ENCODE measurements around the gene EXOC4.

The EXOC4 gene

DNA sequence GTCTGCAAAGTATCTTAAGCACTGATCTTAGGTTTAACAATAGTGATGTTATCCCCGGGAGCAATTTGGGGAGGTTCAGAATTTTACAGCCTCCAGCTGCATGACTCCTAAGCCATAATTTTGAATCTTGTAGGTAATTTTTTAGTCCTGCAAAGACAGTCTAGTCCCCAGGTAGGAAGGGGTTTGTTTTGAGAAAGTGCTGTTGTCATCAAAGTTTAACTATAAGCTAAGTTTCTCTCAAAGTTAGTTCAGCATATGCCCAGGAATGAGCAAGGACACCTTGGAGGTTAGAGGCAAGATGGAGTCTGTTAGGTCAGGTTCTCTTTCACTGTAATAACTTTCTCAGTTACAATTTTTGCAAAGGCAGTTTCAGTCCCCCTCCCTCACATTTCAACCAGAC is 795.3 kb downstream of the EXOC4 start:
- no peak overlapping the region for H3K4me3 ChIP-seq (ENCODE audit: low read length)
- H2BK120ac ChIP-seq (ENCODE audit: low read depth, low read length), result no peak overlapping the region
- H3K27ac ChIP-seq (ENCODE audit: low read depth, low read length), result no peak overlapping the region
- no peak overlapping the region for H3K9ac ChIP-seq (ENCODE audit: low read length)
- no peaks in the 10 kb centered on the region for H3K79me2 ChIP-seq (ENCODE audit: control insufficient read depth, insufficient read depth, low read length)
- no peaks in the 10 kb centered on the region for H3K79me1 ChIP-seq (ENCODE audit: low read length)
- H3K18ac ChIP-seq (ENCODE audit: low read length), result no peak overlapping the region
- no peak overlapping the region for H2BK5ac ChIP-seq (ENCODE audit: low read length)
- no peak for DNase-seq
- no peak overlapping the region for H2AK5ac ChIP-seq (ENCODE audit: low read length)
- H2BK15ac ChIP-seq (replicated peaks; ENCODE audit: low read depth), result no peak overlapping the region
- H3K56ac ChIP-seq (ENCODE audit: low read length), result no peak overlapping the region
- H3K4me2 ChIP-seq (ENCODE audit: low read length), result no peak overlapping the region
- no peak overlapping the region for H3K23ac ChIP-seq (ENCODE audit: low read length)
- no peak overlapping the region for H4K5ac ChIP-seq (ENCODE audit: low read length)
- no peaks in the 10 kb centered on the region for H3K4me1 ChIP-seq (ENCODE audit: control insufficient read depth, low read depth, low read length)
- H4K8ac ChIP-seq (ENCODE audit: low read depth, low read length), result no peak overlapping the region
- H3K27me3 ChIP-seq (ENCODE audit: insufficient read depth, low read length, poor library complexity), result no peaks in the 10 kb centered on the region
- WGBS (ENCODE audit: extremely low coverage, insufficient coverage, low lambda C conversion rate), result no CpG with 5 or more reads among the region's 1 CpG
- no peak overlapping the region for H3K4ac ChIP-seq (ENCODE audit: low read depth, low read length)
- no peaks in the 10 kb centered on the region for H3K36me3 ChIP-seq (ENCODE audit: control insufficient read depth, insufficient read depth, low read length)

DNA sequence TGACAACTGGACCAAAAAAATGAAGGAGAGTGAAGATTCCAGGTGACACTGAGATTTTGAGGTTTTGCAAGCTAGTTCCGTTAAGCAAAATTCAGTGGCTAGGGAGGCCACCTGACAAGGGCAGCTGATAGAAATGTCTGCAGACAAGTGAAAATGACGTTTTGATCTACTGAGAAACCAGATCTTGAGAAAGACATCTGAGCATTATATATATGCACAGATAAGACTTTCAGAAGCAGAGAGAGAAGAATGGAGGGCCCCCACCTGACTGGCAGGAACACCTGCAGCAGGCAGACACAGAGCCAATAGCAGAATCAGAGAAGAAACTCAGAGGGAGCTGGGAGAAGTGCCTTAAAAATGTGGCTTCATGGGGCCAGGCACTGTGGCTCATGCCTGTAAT is 798.1 kb downstream of the EXOC4 start:
- no peaks in the 10 kb centered on the region for H3K79me1 ChIP-seq (ENCODE audit: low read length)
- no peak overlapping the region for H3K4ac ChIP-seq (ENCODE audit: low read depth, low read length)
- H3K23ac ChIP-seq (ENCODE audit: low read length), result no peak overlapping the region
- no peaks in the 10 kb centered on the region for H3K27me3 ChIP-seq (ENCODE audit: insufficient read depth, low read length, poor library complexity)
- no peaks in the 10 kb centered on the region for H3K4me1 ChIP-seq (ENCODE audit: control insufficient read depth, low read depth, low read length)
- no peak overlapping the region for H3K56ac ChIP-seq (ENCODE audit: low read length)
- no peak overlapping the region for H4K8ac ChIP-seq (ENCODE audit: low read depth, low read length)
- H3K79me2 ChIP-seq (ENCODE audit: control insufficient read depth, insufficient read depth, low read length), result no peaks in the 10 kb centered on the region
- DNase-seq, result no peak
- H3K18ac ChIP-seq (ENCODE audit: low read length), result no peak overlapping the region
- H3K36me3 ChIP-seq (ENCODE audit: control insufficient read depth, insufficient read depth, low read length), result no peaks in the 10 kb centered on the region
- H3K4me3 ChIP-seq (ENCODE audit: low read length), result no peak overlapping the region
- H2AK5ac ChIP-seq (ENCODE audit: low read length), result no peak overlapping the region
- H2BK120ac ChIP-seq (ENCODE audit: low read depth, low read length), result no peak overlapping the region
- no peak overlapping the region for H2BK5ac ChIP-seq (ENCODE audit: low read length)
- H3K27ac ChIP-seq (ENCODE audit: low read depth, low read length), result no peak overlapping the region
- no peak overlapping the region for H4K5ac ChIP-seq (ENCODE audit: low read length)
- WGBS (ENCODE audit: extremely low coverage, insufficient coverage, low lambda C conversion rate), result no CpG with 5 or more reads among the region's 2 CpGs
- no peak overlapping the region for H3K9ac ChIP-seq (ENCODE audit: low read length)
- no peak overlapping the region for H3K4me2 ChIP-seq (ENCODE audit: low read length)
- H2BK15ac ChIP-seq (replicated peaks; ENCODE audit: low read depth), result no peak overlapping the region

DNA sequence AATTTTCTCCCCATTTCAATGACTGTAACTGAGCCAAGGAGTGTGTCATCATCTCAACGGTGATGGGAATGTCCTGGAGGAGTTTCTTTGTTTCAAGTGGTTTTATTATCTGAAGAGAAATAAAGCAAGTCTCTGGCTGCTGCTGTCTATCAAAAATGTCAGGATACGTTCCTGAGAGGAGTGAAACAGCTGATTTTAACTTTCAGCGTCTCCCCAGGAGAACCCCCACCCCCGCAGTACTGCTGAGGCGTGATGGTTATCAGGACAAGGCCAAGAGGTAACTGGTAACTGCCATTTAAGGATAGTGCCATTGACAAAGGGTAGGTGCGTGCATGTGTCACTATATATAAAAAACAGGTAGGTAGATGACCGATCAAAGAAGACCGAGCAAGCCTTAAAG is 803.9 kb downstream of the EXOC4 start:
- no peak overlapping the region for H3K4me3 ChIP-seq (ENCODE audit: low read length)
- H2BK120ac ChIP-seq (ENCODE audit: low read depth, low read length), result no peak overlapping the region
- H3K27me3 ChIP-seq (ENCODE audit: insufficient read depth, low read length, poor library complexity), result no peaks in the 10 kb centered on the region
- WGBS (ENCODE audit: extremely low coverage, insufficient coverage, low lambda C conversion rate), result no CpG with 5 or more reads among the region's 8 CpGs
- no peak overlapping the region for H3K9ac ChIP-seq (ENCODE audit: low read length)
- H3K56ac ChIP-seq (ENCODE audit: low read length), result no peak overlapping the region
- no peaks in the 10 kb centered on the region for H3K79me2 ChIP-seq (ENCODE audit: control insufficient read depth, insufficient read depth, low read length)
- H3K79me1 ChIP-seq (ENCODE audit: low read length), result no peaks in the 10 kb centered on the region
- H4K8ac ChIP-seq (ENCODE audit: low read depth, low read length), result no peak overlapping the region
- no peaks in the 10 kb centered on the region for H3K36me3 ChIP-seq (ENCODE audit: control insufficient read depth, insufficient read depth, low read length)
- H3K4ac ChIP-seq (ENCODE audit: low read depth, low read length), result no peak overlapping the region
- no peak overlapping the region for H4K5ac ChIP-seq (ENCODE audit: low read length)
- no peak overlapping the region for H3K23ac ChIP-seq (ENCODE audit: low read length)
- H2AK5ac ChIP-seq (ENCODE audit: low read length), result no peak overlapping the region
- H3K4me1 ChIP-seq (ENCODE audit: control insufficient read depth, low read depth, low read length), result no peaks in the 10 kb centered on the region
- H2BK5ac ChIP-seq (ENCODE audit: low read length), result no peak overlapping the region
- no peak for DNase-seq
- H3K4me2 ChIP-seq (ENCODE audit: low read length), result no peak overlapping the region
- H3K27ac ChIP-seq (ENCODE audit: low read depth, low read length), result no peak overlapping the region
- H3K18ac ChIP-seq (ENCODE audit: low read length), result no peak overlapping the region
- no peak overlapping the region for H2BK15ac ChIP-seq (replicated peaks; ENCODE audit: low read depth)

DNA sequence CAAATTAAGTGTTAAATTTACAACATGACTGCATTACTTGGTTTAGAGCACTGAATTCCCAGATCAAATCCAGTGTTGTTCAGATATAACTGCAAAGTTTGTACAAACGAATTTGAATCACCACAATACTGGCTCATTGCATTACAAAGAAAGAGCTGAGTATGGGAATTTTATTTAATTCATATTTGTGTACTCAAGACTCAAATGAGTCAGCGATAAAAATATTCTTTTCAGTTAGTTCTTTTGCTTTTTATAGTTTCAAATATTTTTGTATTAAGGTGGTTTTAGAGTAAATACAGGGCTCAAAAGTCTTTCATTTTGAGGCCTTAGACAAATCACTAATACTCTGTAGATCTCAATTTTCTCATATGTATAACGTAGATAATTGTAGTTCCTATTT is 805.6 kb downstream of the EXOC4 start:
- WGBS (ENCODE audit: extremely low coverage, insufficient coverage, low lambda C conversion rate), result no CpG with 5 or more reads among the region's 3 CpGs

DNA sequence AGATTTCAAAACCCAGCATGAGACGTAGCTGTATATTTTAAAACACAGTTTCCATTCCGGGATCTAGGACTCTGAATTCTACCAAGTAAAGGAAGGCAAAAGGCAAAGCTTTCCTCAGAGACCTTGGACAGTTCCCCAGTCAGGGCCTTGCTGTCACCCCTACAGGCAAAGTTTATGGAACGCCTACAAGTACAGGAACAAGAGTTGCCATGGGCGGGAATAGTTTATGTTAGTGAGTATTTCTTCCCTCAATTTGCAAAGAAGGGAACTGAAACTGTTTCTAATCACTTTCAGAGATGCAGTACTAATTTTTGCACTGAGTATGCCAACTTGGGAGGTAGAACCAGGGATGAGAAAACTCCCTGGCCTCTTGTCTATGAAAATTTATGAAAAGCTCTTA is 806.1 kb downstream of the EXOC4 start:
- Histone ChIP-seq H3K79me2 (ENCODE audit: control insufficient read depth, insufficient read depth, low read length) (no peaks in the 10 kb centered on the region), H3K23ac (ENCODE audit: low read length) (no peak overlapping the region), H3K36me3 (ENCODE audit: control insufficient read depth, insufficient read depth, low read length) (no peaks in the 10 kb centered on the region), H4K5ac (ENCODE audit: low read length) (no peak overlapping the region), H3K18ac (ENCODE audit: low read length) (no peak overlapping the region), H2BK120ac (ENCODE audit: low read depth, low read length) (no peak overlapping the region), H3K79me1 (ENCODE audit: low read length) (no peaks in the 10 kb centered on the region), H3K4me3 (ENCODE audit: low read length) (no peak overlapping the region), H3K4me2 (ENCODE audit: low read length) (no peak overlapping the region), H2BK15ac (replicated peaks; ENCODE audit: low read depth) (no peak overlapping the region), H3K4me1 (ENCODE audit: control insufficient read depth, low read depth, low read length) (no peaks in the 10 kb centered on the region), H3K56ac (ENCODE audit: low read length) (no peak overlapping the region), H3K4ac (ENCODE audit: low read depth, low read length) (no peak overlapping the region), H2AK5ac (ENCODE audit: low read length) (no peak overlapping the region), H3K9ac (ENCODE audit: low read length) (no peak overlapping the region), H3K27me3 (ENCODE audit: insufficient read depth, low read length, poor library complexity) (no peaks in the 10 kb centered on the region), H3K27ac (ENCODE audit: low read depth, low read length) (no peak overlapping the region), H4K8ac (ENCODE audit: low read depth, low read length) (no peak overlapping the region), H2BK5ac (ENCODE audit: low read length) (no peak overlapping the region)
- WGBS (ENCODE audit: extremely low coverage, insufficient coverage, low lambda C conversion rate), result no CpG with 5 or more reads among the region's 4 CpGs
- peak; percentile 37 for DNase-seq

More for the DNA sequence above, 805.6 kb downstream of the EXOC4 start:
- H2BK120ac ChIP-seq (ENCODE audit: low read depth, low read length), result no peak overlapping the region
- no peak overlapping the region for H3K4ac ChIP-seq (ENCODE audit: low read depth, low read length)
- H3K79me1 ChIP-seq (ENCODE audit: low read length), result no peaks in the 10 kb centered on the region
- H3K23ac ChIP-seq (ENCODE audit: low read length), result no peak overlapping the region
- H3K79me2 ChIP-seq (ENCODE audit: control insufficient read depth, insufficient read depth, low read length), result no peaks in the 10 kb centered on the region
- no peak overlapping the region for H2AK5ac ChIP-seq (ENCODE audit: low read length)
- no peaks in the 10 kb centered on the region for H3K4me1 ChIP-seq (ENCODE audit: control insufficient read depth, low read depth, low read length)
- H3K27ac ChIP-seq (ENCODE audit: low read depth, low read length), result no peak overlapping the region
- no peak overlapping the region for H3K4me3 ChIP-seq (ENCODE audit: low read length)
- no peak overlapping the region for H4K5ac ChIP-seq (ENCODE audit: low read length)
- H2BK5ac ChIP-seq (ENCODE audit: low read length), result no peak overlapping the region
- H3K9ac ChIP-seq (ENCODE audit: low read length), result no peak overlapping the region
- H3K4me2 ChIP-seq (ENCODE audit: low read length), result no peak overlapping the region
- no peak for DNase-seq
- no peaks in the 10 kb centered on the region for H3K36me3 ChIP-seq (ENCODE audit: control insufficient read depth, insufficient read depth, low read length)
- H3K18ac ChIP-seq (ENCODE audit: low read length), result no peak overlapping the region
- H3K27me3 ChIP-seq (ENCODE audit: insufficient read depth, low read length, poor library complexity), result no peaks in the 10 kb centered on the region
- no peak overlapping the region for H3K56ac ChIP-seq (ENCODE audit: low read length)
- no peak overlapping the region for H2BK15ac ChIP-seq (replicated peaks; ENCODE audit: low read depth)
- no peak overlapping the region for H4K8ac ChIP-seq (ENCODE audit: low read depth, low read length)

DNA sequence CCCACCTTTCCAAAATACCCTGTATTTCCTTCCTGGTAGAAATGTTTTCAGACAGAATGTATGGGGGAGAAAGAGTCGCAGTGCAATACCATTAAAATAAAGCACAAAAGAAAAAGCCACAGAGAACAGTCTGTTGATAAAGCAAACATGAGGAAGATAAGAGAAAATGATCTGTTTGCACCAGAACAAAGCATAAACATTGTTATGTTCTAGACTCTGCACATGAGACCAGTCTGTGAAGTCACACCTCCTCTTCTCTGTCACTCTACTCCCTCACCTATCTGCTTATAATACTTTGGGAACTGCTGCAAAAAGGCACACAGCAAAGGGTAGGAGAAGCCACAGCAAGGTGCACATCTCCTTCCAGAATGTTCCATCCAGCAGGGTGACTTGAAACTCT is 807.0 kb downstream of the EXOC4 start:
- Histone ChIP-seq H4K5ac (ENCODE audit: low read length) (no peak overlapping the region), H3K9ac (ENCODE audit: low read length) (no peak overlapping the region), H3K56ac (ENCODE audit: low read length) (no peak overlapping the region), H3K79me2 (ENCODE audit: control insufficient read depth, insufficient read depth, low read length) (no peaks in the 10 kb centered on the region), H3K4me2 (ENCODE audit: low read length) (no peak overlapping the region), H2BK120ac (ENCODE audit: low read depth, low read length) (no peak overlapping the region), H2AK5ac (ENCODE audit: low read length) (no peak overlapping the region), H3K27ac (ENCODE audit: low read depth, low read length) (no peak overlapping the region), H4K8ac (ENCODE audit: low read depth, low read length) (no peak overlapping the region), H3K18ac (ENCODE audit: low read length) (no peak overlapping the region), H2BK15ac (replicated peaks; ENCODE audit: low read depth) (no peak overlapping the region), H3K27me3 (ENCODE audit: insufficient read depth, low read length, poor library complexity) (no peaks in the 10 kb centered on the region), H3K4me3 (ENCODE audit: low read length) (no peak overlapping the region), H2BK5ac (ENCODE audit: low read length) (no peak overlapping the region), H3K23ac (ENCODE audit: low read length) (no peak overlapping the region), H3K4ac (ENCODE audit: low read depth, low read length) (no peak overlapping the region), H3K79me1 (ENCODE audit: low read length) (no peaks in the 10 kb centered on the region), H3K4me1 (ENCODE audit: control insufficient read depth, low read depth, low read length) (no peaks in the 10 kb centered on the region), H3K36me3 (ENCODE audit: control insufficient read depth, insufficient read depth, low read length) (no peaks in the 10 kb centered on the region)
- no CpG with 5 or more reads among the region's 1 CpG for WGBS (ENCODE audit: extremely low coverage, insufficient coverage, low lambda C conversion rate)
- no peak for DNase-seq
